Measurements from ENCODE around the gene LATS1. TPM values are rescaled to one million over a fixed set of nuclear protein-coding genes. Genes with fewer than 3 reads are reported as not detected.

The LATS1 gene
- total and polyA plus RNA-seq, 10 of the 15 experiments (the other 5 are each of a cell fraction or from before 2014, with no cell fraction given) = 2.1 to 15.6 (median 11.0) TPM

- no peak for TF ChIP-seq IRF3 (IDR thresholded peaks at IDR 0.05)
- TF ChIP-seq WRNIP1 (IDR thresholded peaks at IDR 0.05; ENCODE audit: borderline replicate concordance, low read depth, low read length) = no peak
- 0 out of 2 replicates have a peak, but pooled peaks have one; percentile 89 for TF ChIP-seq SIN3A (IDR thresholded peaks at IDR 0.05; ENCODE audit: low read depth, low read length)
- TF ChIP-seq HDAC6 (IDR thresholded peaks at IDR 0.05; ENCODE audit: unreplicated experiment) = peak; percentile 26
- TF ChIP-seq FOXK2 (IDR thresholded peaks at IDR 0.05) = 0 out of 2 replicates have a peak, but pooled peaks have one; percentile 43
- no peak for TF ChIP-seq STAT1 (conservative IDR thresholded peaks at IDR 0.05)
- 0 out of 2 replicates have a peak, but pooled peaks have one; percentile 23 for TF ChIP-seq ZNF592 (IDR thresholded peaks at IDR 0.05)
- peak; percentile 56; the same call in 1 of the 2 replicates for TF ChIP-seq ZNF207 (IDR thresholded peaks at IDR 0.05; ENCODE audit: borderline replicate concordance)
- TF ChIP-seq CHD2 (IDR thresholded peaks at IDR 0.05; ENCODE audit: borderline replicate concordance, low read depth, low read length) = peak; percentile 38; the same call in 1 of the 2 replicates
- no peak for TF ChIP-seq ZNF274 (IDR thresholded peaks at IDR 0.05; ENCODE audit: insufficient read depth, insufficient read length)
- no peak for TF ChIP-seq HSF1 (IDR thresholded peaks at IDR 0.05; ENCODE audit: low read depth, low read length)
- TF ChIP-seq CBX3 (IDR thresholded peaks at IDR 0.05; ENCODE audit: borderline replicate concordance, low read depth) = no peak
- TF ChIP-seq RELB (IDR thresholded peaks at IDR 0.05; ENCODE audit: low read depth) = no peak
- no peak; the same call in 1 of the 2 replicates for TF ChIP-seq ZBTB40 (IDR thresholded peaks at IDR 0.05; ENCODE audit: borderline replicate concordance)
- TF ChIP-seq SMAD5 (IDR thresholded peaks at IDR 0.05; ENCODE audit: low read depth) = 0 out of 2 replicates have a peak, but pooled peaks have one; percentile 36
Observed at GRCh38 chr6:149648148-149649145, 69.5 kb downstream of the LATS1 start, which contains the start of gene KATNA1 (continued).

Measured in GM12878 (cell line).